Astrocyte of the spinal cord (primary cell): ENCODE measurements around the gene ZFAND3.
"Not testable (repeated sequence)": the region's sequence is repeated elsewhere in the genome, so short reads cannot be mapped to it uniquely, and the experiment has no call there.

Experiments
- DNase-seq: peaks from one replicate; pipeline ENCODE4 v3.0.0; 2011; ENCODE audit warnings: low read depth, low spot score
- H3K4me3 ChIP-seq: 2 replicates; pipeline ENCODE4 v1.5.1; 2011; ENCODE audit warnings: low read depth, mild to moderate bottlenecking, low read length, moderate library complexity
- CTCF ChIP-seq: IDR thresholded peaks from 2 replicates; pipeline ENCODE4 v1.5.1; 2012; ENCODE audit warnings: low read depth, mild to moderate bottlenecking, low read length, inconsistent platforms
- in situ Hi-C: cut with HindIII; loops from 2 replicates; pipeline ENCODE4 v1.10.0; 2017; ENCODE audit warnings: low sequenced_read_pairs

ZFAND3 gene

DNA sequence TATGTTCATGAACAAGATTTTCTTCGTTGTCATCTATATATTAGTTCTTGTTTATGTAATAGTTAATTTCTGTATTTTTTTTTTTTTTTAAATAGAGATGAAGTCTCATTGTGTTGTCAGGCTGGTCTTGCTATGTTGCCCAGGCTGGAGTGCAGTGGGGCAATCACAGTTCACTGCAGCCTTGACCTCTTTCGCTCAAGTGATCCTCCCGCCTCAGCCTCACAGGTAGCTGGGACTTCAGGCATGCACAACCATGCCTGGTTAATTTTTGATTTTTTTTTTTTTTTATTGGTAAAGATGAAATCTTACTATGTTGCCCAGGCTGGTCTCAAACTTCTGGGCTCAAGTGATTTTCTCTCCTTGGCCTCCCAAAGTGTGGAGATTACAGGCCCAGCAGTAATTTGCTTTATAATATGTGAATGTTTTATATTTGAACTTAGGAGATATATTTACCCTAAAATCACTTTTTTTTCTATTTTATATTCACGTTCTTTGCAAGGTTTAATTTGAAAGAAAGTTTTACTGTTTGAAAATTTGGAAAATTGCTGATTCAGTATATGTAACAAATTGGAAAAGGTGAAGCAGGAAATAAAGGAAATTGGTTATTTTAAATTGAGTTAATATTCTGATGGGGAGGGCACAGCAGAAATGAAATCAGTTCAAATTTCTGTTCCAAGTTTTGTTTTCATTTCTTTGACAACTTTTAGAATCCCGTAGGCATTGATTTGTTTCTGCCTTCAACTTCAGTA, 56.2 kb downstream of the ZFAND3 start:
- no peak for TF ChIP-seq CTCF
- DNase-seq = no peak

DNA sequence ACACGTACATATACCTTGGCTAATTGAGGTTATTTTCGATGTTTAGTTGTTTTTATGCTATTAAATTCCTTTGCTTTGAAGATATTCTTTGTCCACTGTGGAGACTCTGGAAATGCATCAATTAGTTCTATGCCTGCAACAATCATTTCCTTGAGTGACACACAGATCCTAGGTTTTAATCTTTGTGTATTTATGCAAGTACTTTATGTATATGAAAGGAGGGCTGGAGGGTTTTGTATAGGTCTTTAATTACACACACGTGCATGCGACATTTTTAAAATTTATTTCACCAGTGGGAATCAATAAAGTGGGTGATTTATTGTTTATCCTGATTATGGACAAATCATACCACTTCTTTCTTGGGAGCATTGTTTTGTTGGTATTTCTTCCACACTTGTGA, 57.3 kb downstream of the ZFAND3 start:
- no peak for TF ChIP-seq CTCF
- in situ Hi-C loops = no loop called here
- H3K4me3 ChIP-seq = no peak overlapping the region

More for the DNA sequence above, 56.2 kb downstream of the ZFAND3 start:
- no peak overlapping the region for H3K4me3 ChIP-seq
- in situ Hi-C loops = no loop called here

DNA sequence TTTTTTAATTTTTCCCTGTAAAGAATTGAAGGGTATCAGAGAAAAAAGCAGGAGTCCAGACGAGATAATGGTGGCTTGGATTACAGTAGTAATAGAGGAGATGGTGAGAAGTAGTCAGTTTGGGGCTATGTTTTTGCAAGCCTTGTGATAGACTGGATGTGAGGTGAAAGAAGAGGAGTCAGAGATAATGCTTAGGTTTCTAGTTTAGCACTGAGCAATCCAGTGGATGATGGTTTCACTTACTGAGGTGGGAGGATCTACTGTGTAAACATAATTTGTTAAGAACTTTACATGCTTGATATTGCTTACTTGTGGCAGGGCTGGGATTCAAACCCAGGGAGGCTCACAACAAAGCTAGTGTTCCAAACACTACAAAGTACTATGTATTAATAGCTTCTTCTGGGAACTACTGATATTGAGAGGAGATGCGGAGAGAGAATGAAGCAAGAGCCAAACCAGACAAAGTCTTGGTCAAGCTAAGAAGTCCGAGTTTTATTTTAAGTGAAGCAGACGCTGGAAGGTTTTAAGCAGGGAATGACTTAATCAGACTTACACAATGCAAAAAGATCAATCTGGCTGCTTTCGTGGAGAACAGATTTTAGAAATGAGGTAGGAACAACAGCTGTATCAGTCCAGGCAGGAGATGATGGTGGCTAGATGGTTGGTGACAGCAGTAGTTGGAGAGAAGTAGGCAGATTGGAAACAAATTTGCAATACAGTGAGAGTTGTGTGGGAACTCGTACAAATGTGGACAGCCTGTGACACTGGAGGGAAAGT, 58.0 kb downstream of the ZFAND3 start:
- no peak for DNase-seq
- H3K4me3 ChIP-seq = no peak overlapping the region
- TF ChIP-seq CTCF = no peak
- in situ Hi-C loops = no loop called here

More for the DNA sequence above, 57.3 kb downstream of the ZFAND3 start:
- no peak for DNase-seq

GRCh38 chr6:37878150-37878710, 58.7 kb downstream of the ZFAND3 start:
- H3K4me3 ChIP-seq = no peak overlapping the region
- DNase-seq = no peak
- in situ Hi-C loops = no loop called here
- TF ChIP-seq CTCF = no peak

- in situ Hi-C loops, DNase-seq: not testable (repeated sequence)
These were observed 61.1 kb downstream of the ZFAND3 start for GRCh38 chr6:37880602-37881001.

GRCh38 chr6:37882292-37882691, 62.8 kb downstream of the ZFAND3 start:
- no peak overlapping the region for H3K4me3 ChIP-seq
- in situ Hi-C loops = no loop called here
- no peak for TF ChIP-seq CTCF
- DNase-seq = no peak

More at GRCh38 chr6:37880602-37881001, 61.1 kb downstream of the ZFAND3 start:
- H3K4me3 ChIP-seq = not testable (repeated sequence)
